Fibroblast of the conjunctiva (primary cell): ENCODE measurements around the gene CIAO3.

ENCODE experiments used
- DNase-seq: peaks from one replicate; pipeline ENCODE4 v3.0.0-alpha.2; 2010; ENCODE audit warnings: low read depth

CIAO3 gene

GRCh38 chr16:722835-723633, 17.8 kb downstream of the CIAO3 start:
- DNase-seq = no peak

GRCh38 chr16:721765-722540, 18.8 kb downstream of the CIAO3 start:
- no peak for DNase-seq

- peak; percentile 39 for DNase-seq
Observed at GRCh38 chr16:720990-721764, 19.6 kb downstream of the CIAO3 start, which contains the start of gene ANTKMT. Gene ANTKMT, plus strand, starts transcription at chr16:721146. Its CDS starts 129 bp downstream, at chr16:721275.

- DNase-seq = peak; percentile 30
Observed at GRCh38 chr16:720447-720989, 20.3 kb downstream of the CIAO3 start.

- no peak for DNase-seq
Observed at GRCh38 chr16:719815-720446, 20.9 kb downstream of the CIAO3 start.

- no peak for DNase-seq
Observed at GRCh38 chr16:718922-719321, 21.9 kb downstream of the CIAO3 start.

- no peak for DNase-seq
Observed at GRCh38 chr16:718389-718788, 22.4 kb downstream of the CIAO3 start.

GRCh38 chr16:717450-718245, 23.1 kb downstream of the CIAO3 start:
- no peak for DNase-seq

- DNase-seq = no peak
Observed at GRCh38 chr16:716768-717325, 23.9 kb downstream of the CIAO3 start.

GRCh38 chr16:716200-716568, 24.6 kb downstream of the CIAO3 start:
- DNase-seq = peak; percentile 48

- no peak for DNase-seq
Observed at GRCh38 chr16:715477-716199, 25.2 kb downstream of the CIAO3 start.

- peak; percentile 48 for DNase-seq
Observed at GRCh38 chr16:714558-715476, 26.0 kb downstream of the CIAO3 start, which contains the start of gene METRN. Gene METRN, plus strand, starts transcription at chr16:715118. Its CDS starts 172 bp downstream, at chr16:715290.

- no peak for DNase-seq
Observed at GRCh38 chr16:714079-714478, 26.7 kb downstream of the CIAO3 start.

- DNase-seq = peak; percentile 73
Observed at GRCh38 chr16:712740-713250, 28.0 kb downstream of the CIAO3 start.

- peak; percentile 32 for DNase-seq
Observed at GRCh38 chr16:711548-712320, 29.1 kb downstream of the CIAO3 start.

GRCh38 chr16:711084-711483, 29.7 kb downstream of the CIAO3 start:
- DNase-seq = no peak

- DNase-seq = no peak
Observed at GRCh38 chr16:710500-711075, 30.2 kb downstream of the CIAO3 start.
